NCI-H2029 treated with DMSO at 0.1 percent for 48 hours (cell line): Measurements from ENCODE around the gene COL27A1.
"Not testable (repeated sequence)": the region's sequence is repeated elsewhere in the genome, so short reads cannot be mapped to it uniquely, and the experiment has no call there.

Experiments used
- DNase-seq: peaks from one replicate; lab custom pipeline; 2025; lab: John Stamatoyannopoulos, UW

COL27A1 gene

GRCh38 chr9:114324492-114324891 lies 169.2 kb downstream of the COL27A1 start:
- DNase-seq = no peak

- not testable (repeated sequence) for DNase-seq
Observed at GRCh38 chr9:114324965-114325364, 169.6 kb downstream of the COL27A1 start.

GRCh38 chr9:114325684-114326254 lies 170.4 kb downstream of the COL27A1 start:
- DNase-seq = not testable (repeated sequence)

GRCh38 chr9:114327749-114328148 lies 172.4 kb downstream of the COL27A1 start:
- DNase-seq = no peak

DNA sequence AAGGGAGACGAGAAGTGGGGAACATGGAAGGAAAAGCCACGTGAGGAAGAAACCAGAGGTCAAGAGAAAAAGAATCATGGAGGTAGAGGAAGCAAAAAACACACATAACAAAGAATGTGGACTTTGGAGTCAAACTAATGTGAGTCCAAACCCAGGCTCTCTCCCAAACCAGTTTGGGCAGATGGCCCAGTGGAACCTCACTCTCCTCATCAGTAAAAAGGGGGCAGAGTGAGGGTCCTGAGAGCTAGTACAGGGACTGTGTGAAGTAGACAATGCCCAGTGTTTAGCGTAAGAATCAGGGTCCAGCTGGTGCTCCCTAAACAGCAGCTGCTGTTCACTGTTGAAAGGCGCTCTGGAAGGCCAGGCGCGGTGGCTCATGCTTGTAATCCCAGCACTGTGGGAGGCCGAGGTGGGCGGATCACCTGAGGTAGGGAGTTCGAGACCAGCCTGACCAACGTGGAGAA lies 173.1 kb downstream of the COL27A1 start:
- not testable (repeated sequence) for DNase-seq

- DNase-seq = not testable (repeated sequence)
Observed at GRCh38 chr9:114328937-114329624, 173.7 kb downstream of the COL27A1 start.

- not testable (repeated sequence) for DNase-seq
Observed at GRCh38 chr9:114329625-114330022, 174.3 kb downstream of the COL27A1 start, which contains the start of gene ORM2. TSS of gene ORM2 (plus strand) at chr9:114329869. CDS start at chr9:114329905, 36 bp downstream.

- no peak for DNase-seq
Observed at GRCh38 chr9:114330636-114331035, 175.3 kb downstream of the COL27A1 start.

GRCh38 chr9:114331229-114332195 lies 176.2 kb downstream of the COL27A1 start:
- not testable (repeated sequence) for DNase-seq

DNA sequence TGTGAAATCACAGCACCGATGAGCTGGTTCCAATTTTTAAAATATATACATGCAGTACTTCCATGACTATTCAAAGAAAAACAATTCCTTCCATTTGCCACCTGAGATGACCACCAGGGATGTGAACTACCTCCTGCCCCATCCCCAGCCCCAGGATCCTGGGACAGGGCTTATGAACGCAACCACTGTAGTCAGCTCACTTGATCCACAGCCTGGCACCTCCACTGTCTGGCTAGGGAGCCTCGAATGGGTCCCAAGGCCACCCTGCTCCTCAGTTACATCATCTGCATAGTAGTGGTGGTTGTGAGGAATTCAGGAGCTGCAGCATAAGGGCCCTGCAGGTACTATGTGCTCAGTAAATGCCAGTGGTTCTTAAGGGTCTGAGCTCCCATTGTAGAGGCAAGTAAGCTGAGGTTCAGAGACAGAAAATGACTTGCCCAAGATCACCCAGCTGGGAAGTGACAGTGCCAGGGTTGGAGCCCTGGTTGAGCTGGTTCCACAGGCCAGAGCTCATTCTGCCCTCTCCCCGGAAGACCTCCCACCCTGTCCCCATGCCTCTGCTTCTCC lies 177.2 kb downstream of the COL27A1 start:
- not testable (repeated sequence) for DNase-seq

DNA sequence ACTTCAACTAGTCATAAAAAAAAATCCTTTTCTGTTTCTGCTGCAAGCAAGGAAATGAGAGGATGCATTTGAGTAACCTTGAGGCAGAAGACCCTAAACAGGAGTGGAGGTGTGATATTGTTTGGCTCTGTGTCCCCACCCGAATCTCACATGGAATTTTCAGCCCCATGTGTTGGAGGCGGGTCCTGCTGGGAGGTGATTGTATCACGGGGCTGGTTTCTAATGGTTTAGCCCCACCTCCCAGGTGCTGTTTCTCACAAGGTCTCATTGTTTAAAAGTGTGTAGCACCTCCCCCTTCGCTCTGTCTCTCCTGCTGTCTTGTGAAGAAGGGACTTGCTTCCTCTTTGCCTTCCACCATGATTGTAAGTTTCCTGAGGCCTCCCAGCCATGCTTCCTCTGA lies 178.4 kb downstream of the COL27A1 start:
- not testable (repeated sequence) for DNase-seq

DNA sequence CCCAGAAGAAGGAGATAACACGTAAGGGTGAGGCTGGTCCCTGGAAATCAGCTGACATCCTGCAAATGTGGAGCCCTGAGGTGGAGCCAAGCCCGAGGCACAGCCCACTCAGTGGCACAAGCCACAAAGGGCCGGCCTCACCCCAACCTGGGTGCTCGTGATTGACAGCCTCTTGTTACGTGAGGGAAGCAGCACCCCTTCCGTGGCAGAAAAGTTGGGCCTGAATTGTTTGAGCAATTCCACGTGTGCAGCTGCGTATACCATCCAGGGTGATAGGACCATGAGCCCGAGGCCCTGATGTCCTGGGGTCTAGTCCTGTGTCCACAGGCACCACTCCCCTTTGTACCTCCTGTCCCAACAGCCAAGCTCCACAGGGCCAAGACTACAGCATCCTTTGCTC lies 179.2 kb downstream of the COL27A1 start:
- no peak for DNase-seq

- no peak for DNase-seq
Observed at GRCh38 chr9:114335745-114336144, 180.4 kb downstream of the COL27A1 start.

DNA sequence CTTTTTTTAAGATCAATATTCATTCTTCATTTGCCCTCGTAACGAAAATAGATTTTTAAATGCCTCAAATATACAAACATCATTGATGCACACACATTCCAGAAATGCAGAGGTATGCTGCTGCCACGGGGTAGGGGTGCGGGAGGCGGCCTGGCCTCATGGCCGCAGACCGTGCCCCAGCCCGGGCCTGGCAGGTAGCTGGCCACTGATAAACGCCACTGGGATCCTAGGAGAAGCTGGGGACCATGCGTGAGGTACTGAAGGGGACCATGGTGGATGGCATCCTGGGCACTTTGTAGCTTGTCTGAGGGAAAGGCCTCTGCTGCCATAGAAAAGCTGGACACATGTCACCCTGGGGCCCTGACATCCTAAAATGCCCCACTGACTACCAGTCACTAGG lies 180.8 kb downstream of the COL27A1 start:
- DNase-seq = no peak

DNA sequence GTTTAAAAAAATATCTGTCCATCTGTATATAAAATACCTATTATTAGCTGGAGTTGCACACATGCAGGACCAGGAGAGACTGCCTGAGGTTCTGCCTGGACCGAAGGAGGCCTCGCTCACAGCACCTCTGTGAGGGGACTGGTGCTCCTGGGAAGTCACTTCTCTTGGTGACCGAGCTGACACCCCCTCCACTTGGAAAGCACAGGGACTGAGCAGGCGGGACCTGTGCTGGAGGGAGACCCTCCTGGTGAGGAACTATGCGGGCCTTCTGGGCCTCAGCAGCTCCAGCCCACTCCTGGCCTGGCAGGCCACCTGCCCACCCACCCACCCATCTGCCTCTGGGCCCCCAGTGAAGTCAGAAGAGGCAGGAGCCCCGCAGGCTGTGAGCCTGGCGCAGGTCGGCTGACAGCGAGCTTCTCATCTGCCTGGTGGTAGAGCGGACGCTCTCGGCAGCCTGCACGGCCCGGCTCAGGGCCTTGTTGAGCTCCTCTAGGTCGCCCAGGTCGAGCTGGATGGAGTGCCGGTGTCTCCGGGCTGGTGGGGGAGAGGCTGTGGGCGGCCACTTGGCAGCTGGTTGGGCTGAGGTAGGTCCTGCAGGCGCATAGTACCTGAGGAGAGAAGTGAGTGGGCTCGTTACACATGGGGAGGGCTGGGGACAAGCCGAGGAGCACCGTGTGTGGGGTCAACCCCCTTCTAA lies 181.5 kb downstream of the COL27A1 start:
- DNase-seq = no peak

GRCh38 chr9:114338187-114338586 lies 182.8 kb downstream of the COL27A1 start:
- no peak for DNase-seq

DNA sequence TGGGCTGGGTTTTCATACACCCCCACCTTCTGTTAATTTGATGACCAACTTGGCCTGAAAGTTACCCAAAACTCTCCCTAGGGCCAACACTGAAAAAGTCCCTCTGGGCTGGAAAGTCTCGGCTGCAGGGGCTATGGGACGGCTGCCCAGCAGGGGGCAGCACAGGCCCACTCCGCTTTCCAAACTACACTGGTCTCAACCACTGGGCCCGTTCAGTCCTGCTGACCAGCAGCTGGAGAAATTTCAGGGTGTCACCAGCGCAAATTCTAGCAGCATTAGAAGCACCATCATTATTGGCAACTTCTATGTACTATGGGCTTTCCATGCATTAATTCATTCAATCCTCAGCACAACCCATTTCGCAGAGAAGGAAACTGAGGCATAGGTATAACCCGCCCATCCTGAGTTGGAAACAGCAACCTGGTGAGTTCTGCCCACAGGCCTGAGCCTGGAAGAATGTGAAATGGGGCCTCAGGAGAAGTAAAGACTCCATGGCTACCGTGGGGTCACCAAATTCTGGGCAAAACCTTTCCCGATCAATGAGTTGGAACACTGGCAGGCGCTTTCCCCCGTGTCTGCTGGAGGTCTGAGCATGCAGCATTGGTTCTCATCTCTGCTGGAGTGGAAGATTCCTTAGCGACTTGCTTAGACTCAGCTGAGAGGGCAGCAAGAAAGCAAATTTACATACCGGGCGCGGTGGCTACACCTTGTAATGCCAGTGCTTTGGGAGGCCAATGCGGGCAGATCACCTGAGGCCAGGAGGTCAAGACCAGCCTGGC lies 184.0 kb downstream of the COL27A1 start:
- DNase-seq = no peak

DNA sequence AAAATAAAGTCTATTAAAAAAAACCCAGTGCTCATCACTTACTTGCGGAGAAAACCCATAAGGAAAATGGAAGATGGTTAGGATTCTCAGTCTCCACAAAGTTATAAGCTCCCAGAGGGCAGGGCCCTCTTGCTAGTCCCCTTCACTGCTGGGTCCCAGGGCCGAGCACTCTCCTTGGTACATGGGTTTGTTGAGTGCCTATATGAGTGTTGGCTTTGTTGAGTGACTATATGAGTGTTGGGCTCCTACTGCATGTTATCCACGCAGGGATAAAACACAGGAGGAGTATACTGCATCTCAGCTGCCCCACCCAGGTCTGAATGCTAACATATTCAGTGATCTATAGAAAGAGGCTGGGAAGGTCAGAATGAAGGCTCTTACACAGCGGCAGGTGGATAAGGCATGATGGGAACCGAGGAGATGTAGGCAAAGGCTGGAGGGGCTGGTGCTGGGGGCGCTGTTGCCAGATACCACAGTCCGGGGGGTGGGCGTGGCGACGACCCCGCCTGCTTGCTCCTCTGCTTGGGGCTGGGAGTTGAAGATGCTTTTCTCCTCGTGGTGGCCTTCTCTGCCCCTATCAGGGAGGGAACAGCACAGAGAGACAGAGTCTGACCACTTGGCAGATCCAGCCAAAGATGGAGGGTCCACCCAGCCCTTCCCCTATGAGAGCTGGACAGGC lies 186.0 kb downstream of the COL27A1 start:
- no peak for DNase-seq

GRCh38 chr9:114341991-114342390 lies 186.7 kb downstream of the COL27A1 start:
- DNase-seq = no peak
